Endothelial cell of umbilical vein (primary cell): ENCODE measurements around the gene LRRC41. TPM values are rescaled to one million over a fixed set of nuclear protein-coding genes. Genes with fewer than 3 reads are reported as not detected.

Experiments
- BruUV-seq: library from RNA; stranded (reverse); fragments of 400-500 nt; replicated peaks from 2 replicates; lab custom pipeline; 2021; lab: Mats Ljungman, UMichigan
- CTCF ChIA-PET: fragments of 300-600, 350-600 bp; sonication (Branson Sonifier 250); formaldehyde crosslinking; loops from one replicate; lab custom pipeline; 2021; ENCODE audit warnings: antibody characterized with exemption, inconsistent platforms; lab: Charles Lee
- POLR2A ChIA-PET: fragments of 300-600, 350-600 bp; sonication (Branson Sonifier 250); formaldehyde crosslinking; loops from one replicate; lab custom pipeline; 2021; ENCODE audit warnings: antibody characterized with exemption, inconsistent platforms; lab: Charles Lee
- DNase-seq: peaks from one replicate; pipeline ENCODE4 v3.0.0-alpha.2; 2011; ENCODE audit warnings: low read depth, low spot score
- FAIRE-seq: peaks from 2 replicates; lab custom pipeline; 2011; peaks lifted over from hg19 to GRCh38; lab: Jason Lieb, UNC
- H2AFZ ChIP-seq: 2 replicates; pipeline ENCODE4 v1.6.0; 2012; ENCODE audit warnings: low read depth, low read length, control low read depth, inconsistent platforms
- H3K27ac ChIP-seq: 2 replicates; pipeline ENCODE4 v1.5.1; 2011; ENCODE audit warnings: low read depth, mild to moderate bottlenecking, control low read depth, low read length, moderate library complexity; ENCODE audit not compliant: insufficient read depth
- H3K27me3 ChIP-seq, 2 experiments: 2 replicates each; pipeline versions ENCODE4 v1.6.0 to v1.6.1; 2011; ENCODE audit warnings: low read length in 2 of 2, mixed read lengths in 1 of 2; ENCODE audit not compliant: control insufficient read depth in 2 of 2, insufficient read depth in 2 of 2
- H3K36me3 ChIP-seq, 2 experiments: 2 replicates in 1 of 2; 3 replicates in 1 of 2; pipeline ENCODE4 v1.5.1; 2011; ENCODE audit warnings: low read length in 2 of 2, mild to moderate bottlenecking in 1 of 2, moderate library complexity in 1 of 2; ENCODE audit not compliant: control insufficient read depth in 2 of 2, insufficient read depth in 2 of 2; ENCODE audit errors: extremely low read depth in 1 of 2
- H3K4me1 ChIP-seq: 3 replicates; pipeline ENCODE4 v1.5.1; 2011; ENCODE audit warnings: mild to moderate bottlenecking, low read length; ENCODE audit not compliant: control insufficient read depth, insufficient read depth; ENCODE audit errors: extremely low read depth
- H3K4me2 ChIP-seq: 2 replicates; pipeline ENCODE4 v1.6.1; 2011; ENCODE audit warnings: low read length, control low read depth, mixed read lengths; ENCODE audit not compliant: insufficient read depth
- H3K4me3 ChIP-seq, 3 experiments: fragments of 200-600 bp in 1 of 3; sonication (generic), shearing (Covaris generic) in 1 of 3; replicated peaks in 1 of 3; 2 replicates each; pipeline ENCODE4 v1.5.1; 2011 to 2016; ENCODE audit warnings: control low read depth in 3 of 3, low read length in 3 of 3, mild to moderate bottlenecking in 2 of 3, inconsistent platforms in 1 of 3, low read depth in 1 of 3, moderate library complexity in 1 of 3; ENCODE audit not compliant: insufficient read depth in 1 of 3
- H3K79me2 ChIP-seq: 2 replicates; pipeline ENCODE4 v1.6.0; 2012; ENCODE audit warnings: low read length, inconsistent platforms; ENCODE audit not compliant: control insufficient read depth, insufficient read depth
- H3K9ac ChIP-seq: replicated peaks from 2 replicates; pipeline ENCODE3; 2011; ENCODE audit warnings: low read length, control low read depth; ENCODE audit not compliant: insufficient read depth; ENCODE audit errors: extremely low read depth
- H3K9me1 ChIP-seq: replicated peaks from 3 replicates; pipeline ENCODE4 v1.6.0; 2011; ENCODE audit warnings: mild to moderate bottlenecking, low read length; ENCODE audit not compliant: control insufficient read depth, insufficient read depth; ENCODE audit errors: extremely low read depth
- H3K9me3 ChIP-seq: replicated peaks from 2 replicates; pipeline ENCODE4 v1.5.1; 2012; ENCODE audit warnings: low read length, inconsistent platforms; ENCODE audit not compliant: control insufficient read depth, insufficient read depth
- H4K20me1 ChIP-seq: replicated peaks from 2 replicates; pipeline ENCODE3; 2011; ENCODE audit warnings: mild to moderate bottlenecking, low read length; ENCODE audit not compliant: control insufficient read depth, insufficient read depth; ENCODE audit errors: extremely low read depth
- CTCF ChIP-seq, 2 donors: IDR thresholded peaks; 1 replicate in 1 of 2; 2 replicates in 1 of 2; pipeline ENCODE4 v1.5.1; 2011; ENCODE audit warnings: low read length in 2 of 2, mild to moderate bottlenecking in 2 of 2, moderate library complexity in 2 of 2, control low read depth in 1 of 2, inconsistent platforms in 1 of 2, low read depth in 1 of 2; ENCODE audit not compliant: insufficient read depth in 1 of 2; ENCODE audit errors: extremely low read depth in 1 of 2
- EZH2 ChIP-seq: IDR thresholded peaks from 2 replicates; pipeline ENCODE4 v1.6.1; 2012; ENCODE audit warnings: borderline replicate concordance, low read depth, mild to moderate bottlenecking, moderate library complexity, low read length, inconsistent platforms; ENCODE audit not compliant: severe bottlenecking
- FOS ChIP-seq: IDR thresholded peaks from 2 replicates; pipeline ENCODE4 v1.6.1; 2011; ENCODE audit warnings: mild to moderate bottlenecking, low read length, moderate library complexity, borderline replicate concordance; ENCODE audit not compliant: insufficient read depth
- GATA2 ChIP-seq: IDR thresholded peaks from 2 replicates; pipeline ENCODE4 v1.7.0; 2011; ENCODE audit warnings: low read depth, mild to moderate bottlenecking, moderate library complexity, mixed read lengths, low read length; ENCODE audit not compliant: insufficient read length, insufficient read depth
- JUN ChIP-seq: IDR thresholded peaks from 2 replicates; pipeline ENCODE4 v1.6.1; 2011; ENCODE audit warnings: borderline replicate concordance, low read depth; ENCODE audit not compliant: insufficient read length, insufficient read depth
- MYC ChIP-seq: IDR thresholded peaks from one replicate; pipeline ENCODE4 v1.6.1; 2011; ENCODE audit warnings: mild to moderate bottlenecking, low read depth, low read length
- POLR2A ChIP-seq: IDR thresholded peaks from 2 replicates; pipeline ENCODE4 v1.6.1; 2012; ENCODE audit warnings: low read depth, mild to moderate bottlenecking, control low read depth, low read length
- POLR2AphosphoS5 ChIP-seq: IDR thresholded peaks from 2 replicates; pipeline ENCODE4 v1.6.1; 2012; ENCODE audit warnings: low read depth, mild to moderate bottlenecking, control low read depth, low read length, moderate library complexity; ENCODE audit not compliant: insufficient read depth
- dilution Hi-C: fragments of 300-500 bp; cut with MboI; formaldehyde crosslinking; loops from one replicate; pipeline ENCODE4 v1.15.0; 2019; ENCODE audit warnings: low sequenced_read_pairs; ENCODE audit not compliant: extremely low pct_ligation_motif_present
- intact Hi-C: fragments of 100-400 bp; cut with micrococcal nuclease; formaldehyde crosslinking; loops from one replicate; pipeline ENCODE4 v1.10.0; 2022
- polyA plus RNA-seq, 4 experiments: library from polyadenylated mRNA; depleted of rRNA in 3 of 4; stranded (reverse) in 3 of 4; unstranded in 1 of 4; fragments of >200 nt; gene quantifications; 2 replicates each; pipeline versions ENCODE4 v1.2.1 to v1.2.3, GENCODE V29; 2011 to 2012; ENCODE audit warnings: missing spikeins in 1 of 4
- total RNA-seq: library from RNA; stranded (reverse); gene quantifications from 2 replicates; pipeline ENCODE4 v1.2.3, GENCODE V29; 2021
- TF ChIP-seq, protein P1 (sequence below): IDR thresholded peaks from 2 replicates; pipeline ENCODE4 v1.6.1; 2011; ENCODE audit not compliant: insufficient read depth, insufficient read length

The LRRC41 gene
- total and polyA plus RNA-seq, 2 donors (not counting 3 experiments of a cell fraction or from before 2014, with no cell fraction given): 69.2 to 91.1 TPM

GRCh38 chr1:46352363-46352762 is 48.9 kb upstream of the LRRC41 start:
- FAIRE-seq (no peak), DNase-seq (no peak)
- BruUV-seq: no TSS peak
- intact Hi-C loops: no loop called here
- dilution Hi-C loops: no loop called here
- H3K4me3 ChIP-seq: no peak overlapping the region
- no peak overlapping the region for H3K4me2 ChIP-seq
- no peaks in the 10 kb centered on the region for H3K4me1 ChIP-seq
- CTCF ChIA-PET: interaction anchor here (1.2 kb wide), 1 partner anchor 11 kb away, joined by 4 read pairs; no protein-coding TSS in a partner anchor
- H4K20me1 ChIP-seq: no peaks in the 10 kb centered on the region
- no peaks in the 10 kb centered on the region for H3K27me3 ChIP-seq
- POLR2A ChIA-PET: no interaction called here
- H3K9me3 ChIP-seq: no peaks in the 10 kb centered on the region
- H3K36me3 ChIP-seq: peaks cover 20 to 26% of the 10 kb centered on the region in 2 experiments
- no peaks in the 10 kb centered on the region for H3K9me1 ChIP-seq
- H2AFZ ChIP-seq: no peak overlapping the region
- H3K27ac ChIP-seq: no peak overlapping the region
- H3K9ac ChIP-seq: no peak overlapping the region
- no peak for TF ChIP-seq EZH2
- no peak for TF ChIP-seq POLR2A
- TF ChIP-seq, protein P1, sequence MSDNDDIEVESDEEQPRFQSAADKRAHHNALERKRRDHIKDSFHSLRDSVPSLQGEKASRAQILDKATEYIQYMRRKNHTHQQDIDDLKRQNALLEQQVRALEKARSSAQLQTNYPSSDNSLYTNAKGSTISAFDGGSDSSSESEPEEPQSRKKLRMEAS: no peak
- TF ChIP-seq POLR2AphosphoS5: no peak
- TF ChIP-seq FOS: no peak
- no peak for TF ChIP-seq JUN
- no peak for TF ChIP-seq MYC
- TF ChIP-seq CTCF (IDR thresholded peaks at IDR 0.05; ENCODE audit: extremely low read depth in 1 of 2, insufficient read depth in 1 of 2, low read depth in 1 of 2, low read length in 2 of 2): no peak
- TF ChIP-seq GATA2: no peak
- no peaks in the 10 kb centered on the region for H3K79me2 ChIP-seq
